A549 treated with AZD2906 at 1 μM for 4 hours (cell line): Measurements from ENCODE around the gene ASB12. TPM values are rescaled to one million over a fixed set of nuclear protein-coding genes. Genes with fewer than 3 reads are reported as not detected.

ENCODE experiments used
- total RNA-seq: library from RNA; stranded (reverse); fragments of 200-300 nt; extraction: Qiagen RNA extraction; gene quantifications from 5 replicates; pipeline ENCODE4 v1.2.3, GENCODE V29; 2022

Gene ASB12
- 0.09 TPM in 1 of 5 replicates, not detected in the others for total RNA-seq

GRCh38 chrX:64230123-64230970 is at the start of gene ASB12:
Gene ASB12 (minus strand): TSS chrX:64230607. CDS start chrX:64225650, 4,957 bp downstream.

GRCh38 chrX:64205441-64205734 is 25.0 kb downstream of the ASB12 start, which contains the start of gene AMER1:
Gene AMER1 (minus strand): TSS chrX:64205708. CDS start chrX:64193286, 12,422 bp downstream.

Other genes starting within 250 kb of the ASB12 start
- gene AMER1, start 24.9 kb downstream of the ASB12 start, total RNA-seq, result 2.1 to 2.9 TPM (median 2.6 TPM) in 5 replicates
- gene MTMR8, start 164.8 kb upstream of the ASB12 start, total RNA-seq, result 0.39 to 0.67 TPM (median 0.49 TPM) in 5 replicates